Activated CD4-positive, alpha-beta T cell treated with anti-CD3 and anti-CD28 coated beads for 1 hour (primary cell): ENCODE results near the gene WDR33.
"Not testable (repeated sequence)": the region's sequence is repeated elsewhere in the genome, so short reads cannot be mapped to it uniquely, and the experiment has no call there.

Experiments
- DNase-seq: peaks from one replicate; pipeline ENCODE4 v3.0.0-alpha.2; 2020

The WDR33 gene

DNA sequence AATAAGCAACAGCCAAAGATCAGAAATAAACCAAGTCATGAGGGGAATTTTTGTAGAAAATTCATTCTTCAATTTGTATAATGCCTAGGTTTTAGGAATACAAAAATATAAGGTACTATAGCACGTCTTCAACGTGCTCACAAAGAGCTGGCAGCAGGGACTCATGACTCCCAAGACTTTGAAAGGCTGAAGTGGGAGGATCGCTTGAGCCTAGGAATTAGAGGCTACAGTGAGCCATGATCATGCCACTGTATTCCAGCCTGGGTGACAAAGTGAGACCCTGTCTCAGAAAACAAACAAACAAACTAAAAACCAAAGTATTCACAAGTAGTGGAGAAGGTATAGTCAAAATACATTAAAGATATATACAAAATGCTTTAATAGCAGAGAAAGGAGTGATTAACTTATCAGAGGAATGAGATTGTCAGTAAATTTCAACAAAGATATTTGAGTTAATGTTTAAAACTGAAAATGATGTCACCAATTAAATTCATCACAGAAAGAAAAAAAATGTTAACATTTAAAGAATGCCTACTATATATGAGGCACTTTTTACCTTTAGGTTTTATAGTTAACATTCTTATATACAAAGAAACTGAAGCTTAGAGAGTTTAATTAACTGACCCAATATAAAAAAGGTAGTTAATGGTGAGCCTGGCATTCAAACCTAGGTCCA lies 3.2 kb downstream of the WDR33 start:
- DNase-seq: no peak

DNA sequence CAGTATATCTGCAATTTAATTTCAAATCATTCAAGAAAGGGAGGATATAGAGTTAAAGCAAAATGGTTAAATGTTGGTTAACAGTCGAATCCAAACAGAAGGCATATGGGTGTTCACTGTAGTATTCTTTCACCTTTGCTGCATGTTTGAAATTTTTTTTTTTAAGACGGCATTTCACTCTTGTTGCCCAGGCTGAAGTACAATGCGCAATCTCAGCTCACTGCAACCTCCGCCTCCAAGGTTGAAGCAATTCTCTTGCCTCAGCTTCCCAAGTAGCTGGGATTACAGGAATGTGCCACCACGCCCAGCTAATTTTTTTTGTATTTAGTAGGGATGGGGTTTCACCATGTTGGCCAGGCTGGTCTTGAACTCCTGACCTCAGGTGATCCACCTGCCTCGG lies 4.1 kb downstream of the WDR33 start:
- not testable (repeated sequence) for DNase-seq

DNA sequence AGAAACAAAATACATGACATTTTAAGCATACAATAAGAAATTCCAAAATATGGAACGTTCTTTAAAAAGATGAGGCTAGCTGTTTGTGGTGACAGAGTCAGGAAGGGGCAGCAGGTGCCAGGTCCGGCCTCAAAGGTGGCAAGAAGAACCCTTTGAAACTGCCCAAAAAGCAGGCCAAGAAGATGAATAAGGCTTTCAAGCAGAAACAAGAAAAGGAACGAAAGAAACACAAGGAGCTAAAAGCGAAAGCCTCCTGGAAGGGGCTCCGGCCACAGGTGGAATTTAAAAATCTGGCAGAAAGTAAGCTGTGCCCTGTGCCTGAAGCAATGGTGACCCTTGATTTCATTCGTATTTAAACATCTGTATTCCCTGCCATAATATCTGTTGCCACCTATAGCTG lies 5.5 kb downstream of the WDR33 start:
- no peak for DNase-seq

DNA sequence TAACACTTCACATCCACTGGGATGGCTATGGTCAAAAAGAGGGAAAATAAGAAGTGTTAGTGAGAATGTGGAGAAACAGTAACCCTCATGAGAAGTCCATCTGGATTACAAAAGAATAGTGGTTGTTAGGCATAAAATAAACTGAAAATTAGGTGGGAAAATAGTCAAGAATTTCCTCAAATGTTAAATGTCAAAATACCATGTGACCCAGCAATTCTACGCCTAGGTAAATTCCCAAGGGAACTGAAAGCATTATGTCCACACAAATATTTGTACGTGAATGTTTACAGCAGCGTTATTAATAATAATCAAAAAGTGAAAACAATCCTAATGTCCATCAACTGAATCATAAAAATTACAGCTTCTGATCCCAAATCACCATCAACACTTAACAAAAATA lies 11.0 kb downstream of the WDR33 start:
- DNase-seq: no peak

DNA sequence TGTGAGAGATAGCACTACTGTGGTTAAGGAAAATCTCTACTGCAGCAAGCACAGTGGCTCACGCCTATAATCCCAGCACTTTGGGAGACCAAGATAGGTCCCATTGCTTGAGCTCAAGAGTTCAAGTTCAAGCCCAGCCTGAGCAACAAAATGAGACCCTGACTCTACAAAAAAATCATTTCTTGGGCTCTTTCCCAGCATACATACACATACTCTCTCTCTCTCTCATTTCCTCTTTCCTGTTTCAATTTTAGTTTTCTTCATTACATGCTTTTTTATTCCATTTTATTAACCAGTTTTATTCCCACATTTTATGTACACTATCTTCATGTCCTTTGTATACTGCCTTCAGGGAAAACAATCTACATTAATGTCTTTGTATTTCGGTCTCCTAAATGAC lies 14.6 kb downstream of the WDR33 start:
- DNase-seq: no peak

DNA sequence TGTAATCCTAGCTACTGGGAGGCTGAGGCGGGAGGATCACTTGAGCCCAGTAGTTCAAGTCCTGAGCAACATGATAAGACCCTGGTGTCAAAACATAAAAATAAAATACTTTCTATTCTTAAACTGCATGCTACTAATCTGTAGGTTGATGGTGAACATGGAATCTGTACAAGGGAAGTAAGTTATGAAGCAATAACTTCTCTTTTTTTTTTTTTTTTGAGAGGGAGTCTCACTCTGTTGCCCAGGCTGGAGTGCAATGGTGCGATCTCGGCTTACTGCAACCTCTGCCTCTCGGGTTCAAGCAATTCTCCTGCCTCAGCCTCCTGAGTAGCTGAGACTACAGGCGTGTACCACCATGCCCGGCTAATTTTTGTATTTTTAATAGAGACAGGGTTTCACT lies 16.1 kb downstream of the WDR33 start:
- DNase-seq: not testable (repeated sequence)

DNA sequence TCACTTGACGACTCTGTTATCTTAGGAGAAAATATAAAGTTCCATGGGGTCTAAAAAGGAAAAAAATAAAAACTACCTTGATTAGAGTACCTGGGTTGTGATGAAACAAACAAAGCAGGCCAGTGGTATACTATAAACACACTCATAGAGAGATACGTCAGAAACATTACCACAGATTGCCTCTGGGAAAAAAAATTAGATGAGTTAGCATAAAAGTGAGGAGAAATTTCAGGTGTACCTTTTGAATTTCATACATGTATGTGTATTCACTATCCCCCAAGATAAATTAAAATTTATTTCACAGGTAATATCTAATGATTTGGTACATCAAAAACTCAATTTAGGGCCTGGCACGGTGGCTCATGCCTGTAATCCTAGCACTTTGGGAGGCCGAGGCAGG lies 18.2 kb downstream of the WDR33 start:
- no peak for DNase-seq

DNA sequence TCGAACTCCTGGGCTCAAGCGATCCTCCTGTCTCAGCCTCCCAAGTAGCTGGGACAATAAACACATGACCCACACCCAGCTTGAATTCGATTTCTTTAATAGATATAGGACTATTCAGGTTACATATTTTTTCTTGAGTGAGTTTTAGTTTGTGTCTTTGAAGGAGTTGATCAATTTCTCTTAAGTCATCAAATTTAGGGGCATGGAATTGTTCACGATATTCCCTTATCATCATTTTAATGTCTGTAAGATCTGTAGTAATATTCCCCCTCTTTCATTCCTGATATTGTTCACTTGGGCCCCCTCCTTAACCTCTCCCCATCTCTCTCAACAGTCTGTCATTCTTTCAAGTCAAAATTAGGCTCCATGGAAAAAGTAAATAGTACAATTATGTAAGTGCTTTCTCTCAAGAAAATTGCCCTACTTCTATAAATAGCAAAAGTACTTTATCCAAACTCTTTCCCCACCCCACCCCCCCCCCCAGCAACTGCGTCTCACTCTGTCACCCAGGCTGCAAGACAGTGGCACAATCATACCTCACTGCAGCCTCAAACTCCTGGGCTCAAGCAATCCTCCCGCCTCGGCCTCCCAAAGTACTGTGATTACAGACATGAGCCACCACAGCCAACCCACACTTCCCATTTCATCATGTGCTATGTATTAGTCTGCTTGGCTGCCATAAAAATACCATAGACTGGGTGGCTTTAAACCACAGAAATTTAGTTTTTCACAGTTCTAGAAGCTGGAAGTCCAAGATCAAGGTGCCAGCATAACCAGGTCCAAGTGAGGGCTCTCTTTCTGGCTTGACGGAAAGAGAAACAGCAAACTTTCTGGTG lies 20.1 kb downstream of the WDR33 start:
- DNase-seq: no peak

DNA sequence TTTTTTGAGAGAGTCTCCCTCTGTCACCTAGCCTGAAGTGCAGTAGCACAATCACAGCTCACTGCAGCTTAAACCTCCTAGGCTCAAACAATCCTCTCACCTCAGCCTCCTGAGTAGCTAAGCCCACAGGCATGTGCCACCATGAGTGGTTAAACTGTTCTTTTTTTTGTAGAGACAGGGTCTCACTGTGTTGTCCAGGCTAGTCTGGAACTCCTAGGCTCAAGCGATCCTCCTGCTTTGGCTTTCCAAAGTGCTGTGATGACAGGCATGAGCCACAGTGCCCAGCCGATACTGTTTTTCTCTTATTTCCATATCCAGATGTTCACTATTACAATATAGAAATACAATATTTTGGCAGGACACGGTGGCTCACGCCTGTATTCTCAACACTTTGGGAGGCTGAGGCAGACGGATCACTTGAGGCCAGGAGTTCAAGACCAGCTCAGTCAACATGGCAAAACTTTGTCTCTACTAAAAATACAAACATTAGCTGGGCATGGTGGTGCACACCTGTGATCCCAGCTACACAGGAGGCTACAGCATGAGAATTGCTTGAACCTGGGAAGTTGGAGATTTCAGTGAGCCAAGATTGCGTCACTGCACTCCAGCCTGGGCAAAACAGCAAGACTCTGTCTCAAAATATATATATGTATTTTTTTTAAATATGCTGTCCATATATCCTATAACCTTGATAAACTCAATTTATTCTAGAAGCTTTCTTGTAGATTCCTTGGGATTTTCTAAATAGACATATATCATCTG lies 24.7 kb downstream of the WDR33 start:
- DNase-seq: no peak

DNA sequence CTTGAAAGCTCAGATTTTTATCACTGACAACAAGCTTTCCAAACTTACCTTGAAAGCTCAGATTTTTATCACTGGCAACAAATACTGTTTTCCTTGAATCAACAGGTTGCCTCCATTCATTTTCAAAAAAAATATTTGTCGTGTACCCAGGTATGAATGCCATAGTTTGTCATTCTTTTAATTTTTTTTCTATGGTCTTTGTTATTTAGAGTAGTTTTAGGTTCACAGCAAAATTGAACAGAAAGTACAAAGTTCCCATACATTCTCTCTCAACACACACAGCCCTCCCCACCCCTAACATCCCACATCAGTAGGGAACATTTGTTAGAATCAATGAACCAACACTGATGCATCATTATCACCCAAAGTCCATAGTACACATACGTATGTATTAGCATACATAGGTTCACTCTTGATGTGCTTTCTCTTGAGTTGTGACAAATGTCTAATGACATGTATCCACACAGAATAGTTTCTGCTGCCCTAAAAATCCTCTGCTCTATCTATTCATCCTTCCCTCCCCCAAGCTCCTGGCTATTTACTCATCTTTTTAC lies 25.9 kb downstream of the WDR33 start:
- no peak for DNase-seq

DNA sequence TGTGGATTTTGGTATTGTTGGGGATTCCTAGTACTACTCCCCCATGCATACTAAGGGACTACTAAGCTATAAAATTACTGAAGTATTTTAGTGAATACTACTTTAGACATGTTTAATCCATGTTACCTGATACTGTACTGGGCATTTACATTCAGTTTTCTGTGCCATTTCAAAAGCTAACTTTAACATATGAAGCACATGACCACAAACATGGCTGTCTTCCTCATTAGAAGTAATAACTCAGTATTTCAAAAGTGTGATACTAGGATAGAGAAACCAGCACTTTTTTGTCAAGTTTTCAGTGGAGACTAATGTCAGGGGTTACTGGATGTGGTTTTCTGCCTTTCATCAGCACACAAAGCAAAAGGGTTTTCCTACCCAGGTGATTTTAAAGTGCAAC lies 27.9 kb downstream of the WDR33 start:
- no peak for DNase-seq

DNA sequence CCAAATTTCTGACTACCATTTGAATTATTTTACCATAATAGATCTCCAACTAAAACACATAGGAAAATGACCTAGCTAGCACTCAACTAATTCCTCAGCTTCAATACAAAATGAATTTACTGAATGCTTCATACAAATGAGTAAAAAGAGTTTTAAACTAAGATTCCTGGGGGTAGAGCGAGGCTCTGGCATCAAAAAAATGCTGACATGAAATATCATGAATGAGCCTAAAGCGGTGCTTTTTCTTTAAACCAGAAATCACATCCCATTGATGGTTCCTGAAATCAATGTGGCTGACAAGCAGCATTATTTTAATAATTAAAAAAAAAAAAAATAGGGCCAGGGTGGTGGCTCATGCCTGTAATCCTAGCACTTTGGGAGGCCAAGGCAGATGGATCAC lies 32.1 kb downstream of the WDR33 start:
- DNase-seq: no peak

DNA sequence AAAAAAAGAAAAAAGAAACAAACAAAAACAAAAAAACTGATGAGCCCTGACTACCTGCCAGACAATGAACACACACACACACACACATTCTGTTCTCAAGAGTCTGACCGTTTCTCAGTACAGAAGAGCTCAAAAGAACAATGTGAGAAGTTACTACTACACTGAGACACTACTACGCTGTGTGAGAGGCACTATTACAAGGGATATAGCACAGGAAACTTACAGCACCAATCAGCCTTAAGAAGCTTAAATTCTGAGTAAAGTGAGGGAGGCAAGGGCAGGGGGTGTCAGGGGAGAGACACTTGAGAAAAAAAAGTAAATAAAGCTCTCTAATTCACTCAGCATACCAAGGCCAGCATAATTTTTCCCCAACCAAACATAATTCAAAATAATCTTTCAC lies 32.5 kb downstream of the WDR33 start:
- no peak for DNase-seq

DNA sequence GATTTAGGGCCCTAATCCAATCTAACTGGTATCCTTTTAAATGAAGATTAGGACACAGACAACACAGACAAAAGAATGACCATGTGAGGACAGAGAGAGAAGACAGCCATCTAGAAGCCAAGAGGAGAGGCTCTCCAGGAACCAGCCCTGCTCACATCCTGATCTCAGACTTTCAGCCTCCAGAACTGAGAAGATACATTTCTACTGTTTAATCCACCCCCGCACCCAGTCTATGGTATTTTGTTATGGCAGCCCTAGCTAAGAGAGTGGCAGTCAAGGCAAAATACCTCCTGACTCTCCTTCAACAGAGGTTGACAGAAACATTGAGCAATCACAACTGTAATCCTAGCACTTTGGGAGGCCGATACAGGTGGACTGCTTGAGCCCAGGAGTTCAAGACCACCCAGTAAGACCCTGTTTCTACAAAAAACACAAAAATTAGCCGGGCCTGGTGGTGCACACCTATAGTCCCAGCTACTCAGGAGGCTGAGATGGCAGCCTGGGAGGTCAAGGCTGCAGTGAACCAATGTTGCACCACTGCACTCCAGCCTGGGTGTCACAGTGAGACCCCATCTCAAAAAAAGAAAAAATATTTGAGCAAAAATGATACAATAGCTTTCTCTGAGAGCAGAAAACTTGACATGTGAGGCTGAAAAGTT lies 34.7 kb downstream of the WDR33 start:
- DNase-seq: no peak

DNA sequence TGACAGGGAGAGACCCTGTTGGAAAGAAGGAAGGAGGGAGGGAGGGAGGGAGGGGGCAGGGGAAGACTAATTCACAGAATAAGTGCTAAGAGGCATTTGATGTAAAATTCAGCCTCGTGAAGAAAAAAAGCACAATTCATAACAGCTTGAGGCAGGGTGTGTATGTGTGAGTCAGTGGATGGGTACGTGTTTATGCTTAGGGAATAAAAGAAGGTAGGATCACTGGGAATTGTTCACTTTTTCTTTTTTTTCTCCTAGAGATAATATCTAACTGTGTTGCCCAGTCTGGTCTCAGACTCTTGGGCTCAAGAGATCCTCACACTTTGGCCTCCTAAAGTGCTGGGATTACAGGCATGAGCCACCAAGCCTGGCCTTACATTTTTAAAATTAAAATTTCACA lies 39.2 kb downstream of the WDR33 start:
- DNase-seq: no peak

DNA sequence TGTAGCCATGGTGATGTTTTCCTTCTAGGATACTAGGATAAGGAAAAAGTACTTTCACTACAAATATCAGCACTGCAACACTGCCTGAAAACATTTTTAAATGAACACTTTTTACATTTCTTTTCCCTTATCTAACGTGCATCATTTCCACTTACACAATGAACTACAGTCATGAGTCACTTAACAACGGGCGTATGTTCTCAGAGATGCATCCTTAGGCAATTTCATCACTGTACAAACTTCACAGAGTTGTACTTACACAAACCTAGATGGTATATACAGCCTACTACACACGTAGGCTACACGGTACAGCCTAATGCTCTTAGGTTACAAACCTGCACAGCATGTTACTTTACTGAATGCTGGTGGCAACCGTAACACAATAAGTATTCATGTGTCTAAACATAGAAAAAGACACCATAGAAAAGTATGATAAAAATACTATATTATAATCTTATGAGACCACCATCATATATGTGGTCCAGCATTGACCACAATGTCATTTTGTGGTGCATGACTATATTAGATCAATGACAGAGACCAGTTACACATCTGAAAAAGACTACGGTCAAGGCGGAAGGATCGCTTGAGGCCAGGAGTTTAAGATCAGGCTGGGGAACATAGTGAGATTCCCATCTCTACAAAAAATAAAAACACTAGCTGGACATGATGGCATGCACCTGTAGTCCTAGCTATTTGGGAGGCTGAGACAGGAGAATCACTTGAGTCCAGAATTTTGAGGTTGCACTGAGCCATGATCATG lies 39.8 kb downstream of the WDR33 start:
- DNase-seq: no peak

DNA sequence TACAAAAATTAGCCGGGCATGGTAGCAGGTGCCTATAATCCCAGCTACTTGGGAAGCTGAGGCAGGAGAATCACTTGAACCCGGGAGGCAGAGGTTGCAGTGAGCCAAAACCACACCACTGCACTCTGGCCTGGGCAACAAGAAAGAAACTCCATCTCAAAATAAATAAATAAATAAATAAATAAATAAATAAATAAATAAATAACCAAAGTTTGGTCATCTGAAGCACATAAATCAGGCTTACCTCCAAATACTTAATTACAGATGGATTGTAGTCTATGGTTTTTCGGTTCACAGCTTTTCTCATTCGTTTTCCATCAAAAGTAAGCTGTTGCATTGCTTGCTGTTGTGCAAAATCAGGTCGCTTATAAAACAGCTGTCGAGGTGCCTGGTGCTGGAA lies 40.4 kb downstream of the WDR33 start:
- DNase-seq: not testable (repeated sequence)

DNA sequence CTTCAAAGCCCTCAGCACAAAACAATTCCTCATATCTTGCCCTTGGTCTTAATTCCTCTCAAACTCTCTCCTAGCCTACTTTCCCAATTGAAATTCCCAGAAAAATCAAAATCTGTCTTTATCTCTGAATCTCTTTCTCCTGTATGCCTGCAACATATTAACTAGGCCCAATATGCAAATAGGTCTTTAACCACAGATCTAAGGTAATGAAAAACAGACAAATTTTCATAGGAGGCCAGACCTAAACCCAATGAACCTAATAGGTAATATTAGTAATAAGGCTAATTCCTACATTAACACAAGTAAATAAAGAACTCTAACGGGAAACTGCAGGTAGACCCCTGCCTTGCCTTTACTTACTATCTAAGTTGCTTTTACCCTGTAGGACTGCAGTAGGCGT lies 41.4 kb downstream of the WDR33 start:
- no peak for DNase-seq

DNA sequence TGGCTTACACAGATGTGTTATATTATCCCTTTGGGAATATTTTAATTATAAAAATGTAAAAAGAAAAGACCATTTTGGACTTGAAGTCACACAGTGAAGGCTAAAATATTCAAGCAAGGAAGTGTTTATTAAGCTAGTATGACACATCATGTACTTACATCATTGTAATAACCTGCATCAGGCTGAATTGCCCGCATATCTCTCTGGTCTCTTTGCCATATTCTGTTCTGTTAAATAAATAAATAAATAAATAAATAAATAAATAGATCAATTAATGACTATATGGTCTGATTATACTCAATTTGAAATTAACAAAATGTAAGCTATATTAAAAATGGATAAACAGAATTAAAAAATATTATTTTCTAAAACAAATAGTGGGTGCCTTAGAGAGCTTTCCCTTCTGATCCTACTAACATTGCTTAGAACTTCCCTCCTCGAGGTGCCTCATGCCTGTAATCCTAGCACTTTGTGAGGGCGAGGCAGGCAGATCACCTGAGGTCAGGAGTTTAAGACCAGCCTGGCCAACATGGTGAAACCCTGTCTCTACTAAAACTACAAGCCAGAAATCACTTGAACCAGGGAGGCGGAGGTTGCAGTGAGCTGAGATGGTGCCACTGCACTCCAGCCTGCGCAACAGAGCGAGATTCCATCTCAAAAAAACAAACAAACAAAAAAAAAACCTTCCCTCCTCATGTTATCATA lies 42.0 kb downstream of the WDR33 start:
- DNase-seq: no peak

DNA sequence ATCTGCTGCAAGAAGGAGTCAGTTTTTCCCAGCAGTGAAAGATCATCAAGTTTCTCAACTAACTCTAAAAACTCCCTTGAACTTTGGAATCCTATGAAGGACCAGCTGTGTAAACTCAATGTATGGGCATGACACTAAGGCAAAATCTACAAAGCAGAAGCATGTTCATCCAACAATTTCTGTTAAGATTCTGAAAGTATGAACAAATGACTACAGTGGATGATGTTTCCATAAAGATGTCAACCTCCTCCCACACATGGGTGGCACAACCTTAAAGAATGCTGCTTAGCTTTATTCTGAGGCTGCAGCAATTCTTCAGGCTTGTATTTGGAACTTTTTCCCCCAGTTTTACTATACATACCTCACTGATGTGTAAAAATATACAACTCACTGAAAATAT lies 47.2 kb downstream of the WDR33 start:
- no peak for DNase-seq

DNA sequence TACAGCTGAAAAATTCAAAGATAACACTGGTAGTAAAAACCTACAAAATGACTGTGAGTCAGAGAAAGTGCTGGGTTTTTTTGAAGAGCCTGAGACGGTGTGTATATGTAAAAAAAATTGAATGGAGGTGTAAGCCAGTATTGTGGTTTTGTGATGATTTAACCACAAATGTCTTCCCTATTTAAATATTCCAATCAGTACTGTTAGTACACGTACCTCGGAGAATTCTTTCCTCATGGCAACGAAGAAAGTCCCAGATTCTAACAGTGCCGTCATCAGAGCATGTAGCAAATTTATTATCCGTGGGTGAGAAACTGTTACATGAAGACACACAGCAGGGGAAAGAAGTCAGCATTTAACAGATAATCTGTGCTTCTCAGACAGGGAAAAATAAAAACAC lies 48.1 kb downstream of the WDR33 start:
- no peak for DNase-seq

DNA sequence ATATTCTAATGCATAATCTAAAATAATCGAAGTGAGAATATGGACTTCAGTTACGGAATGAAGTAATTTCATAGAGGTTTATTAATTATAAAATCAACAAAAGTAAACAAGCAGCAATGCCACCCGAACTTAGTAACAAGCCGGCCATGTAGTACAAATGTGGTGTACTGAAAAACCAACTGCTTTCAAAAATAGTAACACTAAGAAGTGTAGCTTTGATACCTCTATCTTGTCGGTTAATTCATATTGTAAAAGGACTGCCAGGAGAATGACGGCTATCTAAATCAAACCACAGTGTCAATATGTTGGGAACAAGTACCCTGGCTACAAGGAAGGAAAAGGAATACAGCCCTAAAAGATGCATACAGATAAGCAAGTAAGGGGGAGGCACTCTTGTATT lies 48.5 kb downstream of the WDR33 start:
- DNase-seq: no peak
